NCI-H345 treated with DMSO at 0.1 percent for 48 hours (cell line): ENCODE data around the gene TSPAN18.

Experiments used
- DNase-seq: peaks from one replicate; lab custom pipeline; 2025; ENCODE audit not compliant: unreplicated experiment; lab: John Stamatoyannopoulos, UW

TSPAN18 gene

GRCh38 chr11:44938066-44938691, 211.4 kb downstream of the TSPAN18 start:
- no peak for DNase-seq

- no peak for DNase-seq
These were observed 213.1 kb downstream of the TSPAN18 start for GRCh38 chr11:44939673-44940395.

GRCh38 chr11:44940404-44940803, 213.6 kb downstream of the TSPAN18 start:
- DNase-seq = no peak

- DNase-seq = no peak
These were observed 214.1 kb downstream of the TSPAN18 start for GRCh38 chr11:44940835-44941234.

- no peak for DNase-seq
These were observed 214.7 kb downstream of the TSPAN18 start for GRCh38 chr11:44941259-44942021.

- DNase-seq = no peak
These were observed 215.5 kb downstream of the TSPAN18 start for GRCh38 chr11:44942029-44942955.

GRCh38 chr11:44943118-44943517, 216.4 kb downstream of the TSPAN18 start:
- peak; percentile 61 for DNase-seq

- DNase-seq = peak; percentile 74
These were observed 216.9 kb downstream of the TSPAN18 start for GRCh38 chr11:44943696-44944095.

- DNase-seq = peak; percentile 18
These were observed 217.6 kb downstream of the TSPAN18 start for GRCh38 chr11:44944181-44944852.

- no peak for DNase-seq
These were observed 218.1 kb downstream of the TSPAN18 start for GRCh38 chr11:44944853-44945235.

- no peak for DNase-seq
These were observed 218.9 kb downstream of the TSPAN18 start for GRCh38 chr11:44945666-44946065.

GRCh38 chr11:44946263-44946662, 219.5 kb downstream of the TSPAN18 start:
- DNase-seq = no peak

GRCh38 chr11:44947114-44947513, 220.4 kb downstream of the TSPAN18 start:
- DNase-seq = no peak

GRCh38 chr11:44948155-44948554, 221.4 kb downstream of the TSPAN18 start:
- no peak for DNase-seq

- DNase-seq = no peak
These were observed 222.6 kb downstream of the TSPAN18 start for GRCh38 chr11:44949160-44950030.

- no peak for DNase-seq
These were observed 223.4 kb downstream of the TSPAN18 start for GRCh38 chr11:44950031-44950624.

GRCh38 chr11:44950625-44951476, 224.1 kb downstream of the TSPAN18 start, which contains the start of gene TP53I11:
Gene TP53I11 (minus strand): TSS chr11:44950883. CDS start chr11:44938335, 12,548 bp downstream.
- no peak for DNase-seq

GRCh38 chr11:44952082-44952481, 225.3 kb downstream of the TSPAN18 start:
- DNase-seq = no peak
